ENCODE results near the gene CAPG.
"Not testable (repeated sequence)": the region's sequence is repeated elsewhere in the genome, so short reads cannot be mapped to it uniquely, and the experiment has no call there.

The CAPG gene, protein sequence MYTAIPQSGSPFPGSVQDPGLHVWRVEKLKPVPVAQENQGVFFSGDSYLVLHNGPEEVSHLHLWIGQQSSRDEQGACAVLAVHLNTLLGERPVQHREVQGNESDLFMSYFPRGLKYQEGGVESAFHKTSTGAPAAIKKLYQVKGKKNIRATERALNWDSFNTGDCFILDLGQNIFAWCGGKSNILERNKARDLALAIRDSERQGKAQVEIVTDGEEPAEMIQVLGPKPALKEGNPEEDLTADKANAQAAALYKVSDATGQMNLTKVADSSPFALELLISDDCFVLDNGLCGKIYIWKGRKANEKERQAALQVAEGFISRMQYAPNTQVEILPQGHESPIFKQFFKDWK

DNA sequence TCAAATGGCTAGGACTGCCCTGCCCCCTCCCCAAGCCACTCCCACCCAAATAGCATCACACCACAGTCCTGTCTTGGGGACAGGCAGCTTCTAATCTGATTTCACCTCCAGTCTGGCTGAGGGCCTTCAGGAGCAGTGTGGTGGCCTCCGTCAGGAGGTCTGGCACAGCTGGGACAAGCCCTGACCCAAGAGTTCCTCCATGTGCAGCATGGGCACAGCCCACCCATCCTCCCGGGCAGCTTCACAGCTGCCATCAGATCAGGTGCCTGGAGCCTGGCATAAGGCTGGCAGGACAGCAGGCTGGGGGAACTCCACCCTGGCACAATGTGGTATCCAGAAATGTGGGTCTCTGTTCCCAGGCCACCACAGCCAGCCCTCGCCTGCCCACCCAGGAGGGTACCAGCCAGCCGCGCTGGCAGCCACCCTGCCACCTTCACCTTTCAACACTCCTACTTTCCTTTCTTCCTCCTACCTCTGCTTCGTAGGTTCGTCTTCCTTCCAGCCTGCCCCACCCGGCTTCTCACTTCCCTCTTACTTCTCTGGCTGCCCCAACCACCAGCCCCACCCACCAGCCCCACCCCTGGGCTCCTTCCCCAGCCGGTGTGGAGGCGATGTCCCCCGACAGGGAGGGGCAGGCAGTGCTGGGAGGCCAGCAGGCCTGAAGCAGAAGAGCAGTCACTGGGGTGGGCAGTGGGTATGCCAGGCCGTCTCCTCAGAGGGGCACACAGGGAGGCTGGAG, at the start of gene CAPG:
Gene CAPG, minus strand, starts transcription at position 522 of the 739 bp plus-strand sequence. CDS start 8,221 bp downstream, outside the sequence.
- peak; percentile 13 to 36 for DNase-seq

DNA sequence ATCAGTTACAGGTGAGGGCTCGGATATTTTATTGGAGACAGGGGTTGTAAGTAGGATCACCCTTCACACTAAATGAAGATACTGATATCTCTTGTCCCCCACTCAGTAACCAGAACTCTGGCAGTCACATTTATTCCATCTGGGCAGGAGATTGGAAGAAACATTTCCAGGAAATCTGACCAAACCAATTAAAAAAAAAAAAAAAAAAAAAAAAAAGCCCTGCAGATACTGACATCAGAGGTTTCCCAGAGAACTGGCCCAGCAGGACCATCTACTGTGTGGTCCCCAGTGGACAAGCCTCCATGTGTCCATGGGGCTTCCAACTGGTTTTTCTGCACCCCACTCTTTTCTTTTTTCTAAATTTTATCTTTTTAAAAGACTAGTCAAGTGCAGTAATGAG, 49.6 kb upstream of the CAPG start:
- no peak for DNase-seq

DNA sequence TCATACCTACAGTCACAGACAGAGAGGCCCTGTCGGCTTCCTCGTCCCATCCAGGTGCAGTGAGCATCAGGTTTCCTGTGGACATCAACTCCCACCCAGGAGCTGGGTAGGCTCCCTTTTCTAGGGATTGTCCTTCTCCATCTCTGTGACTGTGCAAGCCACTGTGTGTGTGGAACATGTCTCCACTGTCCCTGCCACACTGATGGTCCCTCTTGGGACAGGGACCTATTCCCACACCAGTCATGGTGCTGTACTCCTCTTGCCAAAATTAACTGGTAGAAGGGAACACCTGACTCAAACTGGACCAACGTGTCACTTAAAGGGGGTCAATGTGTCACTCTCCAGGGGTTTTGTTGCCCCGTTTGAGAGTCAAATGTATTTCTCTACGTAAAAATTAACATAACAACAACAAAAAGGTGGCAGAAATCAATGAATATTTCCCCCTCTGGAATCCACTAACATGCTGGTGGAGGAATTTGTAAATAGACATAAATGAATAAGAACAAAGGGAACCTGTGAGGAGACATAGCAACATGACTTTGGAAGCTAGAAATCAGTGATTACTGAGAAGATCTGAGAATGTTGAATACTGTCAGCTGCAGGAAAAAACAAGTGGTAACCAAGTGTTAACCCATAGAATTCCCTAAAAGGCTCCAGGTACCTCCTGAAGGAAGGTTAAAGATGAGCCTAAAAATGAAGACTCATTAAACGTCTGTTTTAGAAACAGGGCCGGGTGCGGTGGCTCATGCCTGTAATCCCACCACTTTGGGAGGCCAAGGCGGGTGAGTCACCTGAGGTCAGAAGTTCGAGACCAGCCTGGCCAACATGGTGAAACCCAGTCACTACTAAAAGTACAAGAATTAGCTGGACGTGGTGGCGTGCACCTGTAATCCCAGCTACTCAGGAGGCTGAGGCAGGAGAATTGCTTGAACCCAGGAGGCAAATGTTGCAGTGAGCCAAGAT, 48.7 kb upstream of the CAPG start:
- no peak for DNase-seq

DNA sequence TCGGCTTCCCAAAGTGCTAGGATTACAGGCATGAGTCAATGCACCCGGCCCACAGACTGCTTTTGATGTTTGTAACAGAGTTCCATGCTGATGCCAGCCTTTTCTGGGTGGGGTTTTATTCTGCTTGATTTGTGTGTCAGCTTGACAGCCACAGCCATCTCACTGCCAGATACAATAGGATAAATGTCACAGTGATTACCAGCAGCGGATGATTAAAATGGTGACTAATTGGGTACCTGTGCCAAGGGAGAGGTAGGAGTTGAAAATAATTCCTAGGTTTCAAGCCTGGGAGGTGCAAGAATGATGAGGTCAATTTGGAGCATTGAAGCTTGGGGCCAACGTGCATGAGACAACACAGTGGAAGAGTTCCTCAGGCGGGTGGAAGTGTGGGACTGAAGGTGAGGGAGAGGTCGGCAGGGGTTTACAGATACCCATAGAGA, 47.7 kb upstream of the CAPG start:
- DNase-seq, result no peak

DNA sequence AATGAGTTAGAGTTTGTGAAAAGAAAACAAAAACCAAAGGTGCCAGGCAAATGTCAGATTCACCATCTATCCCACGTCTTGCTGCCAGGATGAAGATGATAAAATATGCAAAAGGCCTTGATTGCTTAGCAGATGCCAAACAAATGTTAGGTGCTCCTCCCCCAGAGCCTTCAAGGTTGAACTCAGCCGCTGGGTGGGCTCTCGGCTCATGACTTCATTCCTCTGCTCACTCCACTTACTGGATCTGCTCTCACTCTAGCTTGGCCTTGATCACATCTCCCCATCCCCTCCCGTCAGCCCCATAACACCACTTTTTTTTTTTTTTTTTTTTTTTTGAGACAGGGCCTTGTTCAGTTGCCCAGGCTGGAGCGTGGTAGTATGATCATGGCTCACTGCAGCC, 46.9 kb upstream of the CAPG start:
- DNase-seq, result no peak

DNA sequence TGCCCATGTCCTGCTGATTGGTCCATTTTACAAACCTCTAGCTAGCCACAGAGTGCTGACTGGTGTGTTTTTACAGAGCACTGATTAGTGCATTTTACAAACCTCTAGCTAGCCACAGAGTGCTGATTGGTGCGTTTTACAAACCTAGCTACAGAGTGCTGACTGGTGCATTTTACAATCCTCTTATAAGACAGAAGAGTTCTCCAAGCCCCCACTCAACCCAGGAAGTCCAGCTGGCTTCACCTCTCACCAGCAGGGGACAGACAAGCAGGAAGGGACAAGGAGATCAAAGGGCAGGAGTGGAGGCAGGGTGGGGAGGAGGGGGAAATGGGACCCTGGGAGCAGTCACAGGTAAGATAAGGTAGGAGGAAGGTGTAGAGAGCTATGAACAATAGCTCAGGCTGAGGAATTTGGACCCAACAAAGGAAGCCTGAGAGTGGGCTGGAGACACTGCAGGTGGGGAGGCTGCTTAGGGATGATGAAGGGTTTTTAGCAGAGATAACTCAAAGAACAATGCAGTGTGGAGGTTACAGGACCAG, 45.5 kb upstream of the CAPG start:
- DNase-seq, result no peak

DNA sequence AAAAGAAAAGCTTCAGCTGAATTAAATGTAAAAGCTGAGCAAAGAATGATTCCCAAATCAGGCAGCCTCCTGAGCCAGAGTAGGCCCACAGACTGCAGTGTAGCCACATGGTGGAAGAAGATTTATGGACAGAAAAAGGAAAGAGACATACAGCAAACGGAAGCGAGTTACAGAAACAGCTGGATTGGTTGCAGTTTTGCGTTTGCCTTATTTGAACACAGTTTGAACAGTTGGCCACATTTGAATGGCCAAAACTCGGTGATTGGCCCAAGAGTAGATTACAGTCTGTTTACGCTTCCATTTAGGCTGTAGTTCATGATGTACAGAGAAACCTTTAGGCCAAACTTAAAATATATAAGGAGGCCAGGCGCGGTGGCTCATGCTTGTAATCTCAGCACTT, 43.4 kb upstream of the CAPG start:
- no peak for DNase-seq

DNA sequence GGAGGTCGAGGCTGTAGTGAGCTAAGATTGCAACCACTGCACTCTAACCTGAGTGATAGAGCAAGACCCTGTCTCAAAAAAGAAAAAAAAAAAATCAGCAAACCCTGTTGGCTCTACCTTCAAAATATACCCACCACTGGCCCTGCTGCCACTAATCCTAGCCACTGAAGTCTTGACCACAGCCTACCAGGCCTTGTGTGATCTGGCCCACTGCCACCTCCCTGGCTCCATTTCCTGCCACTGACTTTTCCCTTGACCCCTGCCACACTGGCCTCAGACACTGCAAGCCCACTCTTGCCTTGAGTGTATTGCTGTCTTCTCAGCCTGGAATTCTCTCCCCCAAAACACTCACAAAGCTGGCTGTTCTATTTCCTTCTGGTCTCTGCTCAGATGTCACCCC, 42.1 kb upstream of the CAPG start:
- no peak for DNase-seq

DNA sequence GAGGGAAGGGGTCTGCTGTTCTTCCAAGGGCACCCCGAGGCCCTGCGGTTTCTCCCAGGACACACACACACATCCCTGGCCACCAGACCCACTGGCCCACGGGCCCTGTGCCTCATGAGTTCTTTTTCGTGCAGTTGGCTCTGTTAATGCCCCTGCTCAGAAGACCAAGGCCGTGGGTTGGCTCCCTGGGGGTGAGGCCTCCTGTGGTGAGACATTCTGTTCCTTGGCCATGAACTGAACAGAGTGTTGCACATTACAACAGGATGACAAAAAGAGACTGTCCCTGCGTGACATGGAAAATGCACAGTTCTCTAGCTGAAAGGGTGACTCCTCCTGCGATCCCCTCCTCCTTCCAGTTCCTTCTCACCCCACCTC, 39.0 kb upstream of the CAPG start:
- no peak for DNase-seq

DNA sequence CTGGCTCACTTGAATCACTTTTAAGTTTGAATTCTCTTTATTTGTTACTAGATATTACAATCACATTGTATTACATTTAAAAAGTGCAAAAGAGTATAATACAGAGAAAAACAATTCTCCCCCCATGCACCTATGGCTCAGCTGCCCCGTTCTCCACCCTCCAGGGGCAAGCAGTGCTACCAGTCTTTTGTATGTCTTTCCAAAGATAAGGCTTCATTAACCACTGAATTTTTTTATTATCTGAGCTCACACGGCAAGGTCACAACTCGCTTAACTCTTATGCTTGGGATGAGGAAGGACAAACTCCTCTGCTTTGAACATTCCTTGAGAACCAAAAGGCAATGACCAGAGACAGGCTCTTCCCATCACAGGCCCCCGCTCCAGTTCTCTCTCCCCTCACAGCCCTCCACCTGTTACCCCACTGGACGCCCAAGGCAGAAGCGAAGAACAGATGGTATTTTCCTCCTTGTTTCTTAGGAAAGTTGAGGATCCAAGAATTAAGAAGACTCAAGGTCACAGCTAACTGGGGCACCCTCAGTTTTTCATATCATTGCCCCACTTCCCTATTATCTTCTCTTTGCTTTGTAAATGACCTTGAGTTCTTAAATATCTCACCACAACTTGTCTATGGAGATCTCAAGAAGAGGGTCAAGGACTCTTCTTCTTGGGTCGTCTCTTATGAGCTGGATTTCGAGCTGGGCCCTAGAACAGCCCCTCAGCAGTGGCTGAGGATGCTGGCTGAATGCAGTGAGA, 38.5 kb upstream of the CAPG start:
- DNase-seq, result no peak

DNA sequence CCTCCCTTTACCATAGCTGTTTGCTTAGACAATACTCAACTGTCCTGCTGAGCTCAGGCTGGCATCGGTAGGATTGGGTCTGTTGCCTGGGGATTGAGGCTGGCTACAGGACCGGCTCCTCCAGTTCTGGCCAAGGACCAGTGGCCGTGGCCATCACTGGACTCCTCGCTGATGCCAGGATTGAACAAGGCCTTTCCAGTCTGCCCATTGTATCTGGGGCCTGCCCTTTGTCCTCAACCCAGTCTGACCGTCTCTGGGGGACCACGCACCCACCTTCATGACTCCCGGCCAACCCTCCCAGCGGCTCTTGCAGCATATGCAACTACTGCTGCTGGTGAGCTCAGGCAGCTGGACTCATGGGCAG, 37.0 kb upstream of the CAPG start:
- no peak for DNase-seq

DNA sequence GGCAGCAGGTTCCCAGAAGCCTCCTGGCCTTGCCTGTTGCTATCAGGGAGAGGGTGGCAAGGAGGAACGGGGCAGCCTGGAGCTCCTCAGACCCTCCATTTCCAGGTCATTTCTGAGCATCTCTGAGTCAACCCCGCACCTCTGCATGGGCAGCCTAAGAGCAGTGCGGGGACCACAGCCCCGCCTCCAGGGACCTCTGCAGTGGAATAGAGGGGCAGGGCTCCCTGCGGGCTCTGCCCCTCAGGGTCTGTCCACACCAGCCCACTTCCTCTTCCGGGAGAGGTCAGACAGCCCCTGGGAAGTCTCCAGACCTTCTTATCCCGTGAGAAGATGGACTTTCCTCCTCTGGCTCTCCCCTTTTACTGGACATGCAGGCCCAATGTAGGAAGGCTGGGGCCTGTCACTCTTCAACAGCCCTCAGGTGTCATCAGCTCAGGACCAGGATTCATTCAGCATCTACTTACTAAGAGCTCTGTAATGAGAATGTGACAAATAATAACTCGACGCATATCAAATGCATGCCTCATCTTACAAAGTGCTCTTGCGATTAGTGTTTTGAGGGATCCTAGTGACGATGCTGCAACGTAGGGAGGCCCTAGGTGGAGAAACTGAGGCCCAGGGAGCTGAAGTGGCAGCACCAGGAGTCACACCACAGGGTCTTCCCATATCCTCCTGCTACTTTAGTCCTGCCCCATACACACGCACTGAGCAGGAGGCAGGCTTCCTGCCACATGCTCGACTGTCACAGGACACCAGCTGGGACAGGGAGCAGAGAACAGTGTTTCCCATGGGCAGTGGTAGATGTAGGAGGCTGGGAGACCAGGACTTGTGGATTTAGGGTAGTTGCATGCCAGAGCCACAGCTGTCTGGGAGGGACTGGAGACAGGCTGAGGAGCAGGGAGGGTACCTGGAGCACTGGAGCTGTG, 36.4 kb upstream of the CAPG start:
- no peak for DNase-seq

DNA sequence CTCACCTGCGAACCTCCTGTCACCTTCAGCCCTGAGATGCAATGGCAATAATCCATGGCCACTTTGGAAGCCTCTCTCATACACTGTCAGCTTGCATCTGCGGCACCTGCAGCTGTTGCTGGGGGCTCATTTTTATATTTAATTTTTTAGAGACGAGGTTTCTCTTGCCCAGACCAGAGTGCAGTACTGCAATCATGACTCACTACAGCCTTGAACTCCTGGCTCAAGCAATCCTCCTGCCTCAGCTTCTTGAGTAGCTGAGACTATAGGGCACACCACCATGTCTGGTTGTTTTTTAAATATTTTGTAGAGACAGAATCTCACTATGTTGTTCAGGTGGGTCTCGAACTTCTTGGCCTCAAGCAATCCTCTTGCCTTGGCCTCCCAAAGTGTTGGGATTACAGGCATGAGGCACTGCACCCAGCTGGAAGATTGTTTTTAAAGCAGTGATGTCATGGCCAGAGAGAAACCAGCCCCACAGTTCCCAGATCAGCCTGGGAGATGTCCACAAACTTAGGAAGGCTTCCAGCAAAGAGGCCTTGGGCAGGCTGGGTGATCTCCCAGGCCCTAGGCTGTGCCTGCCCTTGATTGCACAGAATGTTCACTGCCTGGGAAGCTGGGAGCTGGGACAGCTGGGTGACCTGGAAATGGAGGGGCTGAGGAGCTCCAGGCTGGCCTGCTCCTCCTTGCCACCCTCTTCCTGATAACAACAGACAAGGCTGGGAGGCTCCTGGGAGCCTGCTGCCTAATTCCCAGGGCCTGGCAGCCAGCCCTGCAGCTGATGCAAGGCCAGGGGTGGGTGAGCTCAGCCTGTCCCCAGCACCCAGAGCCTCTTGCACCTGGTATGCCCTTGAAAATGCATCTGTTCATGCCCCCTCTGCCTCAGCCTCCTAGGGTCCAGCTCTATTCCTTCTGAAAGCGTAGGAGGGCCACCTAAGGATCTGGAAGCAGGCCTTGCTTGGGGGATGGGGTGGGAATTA, 35.4 kb upstream of the CAPG start:
- DNase-seq, result no peak

DNA sequence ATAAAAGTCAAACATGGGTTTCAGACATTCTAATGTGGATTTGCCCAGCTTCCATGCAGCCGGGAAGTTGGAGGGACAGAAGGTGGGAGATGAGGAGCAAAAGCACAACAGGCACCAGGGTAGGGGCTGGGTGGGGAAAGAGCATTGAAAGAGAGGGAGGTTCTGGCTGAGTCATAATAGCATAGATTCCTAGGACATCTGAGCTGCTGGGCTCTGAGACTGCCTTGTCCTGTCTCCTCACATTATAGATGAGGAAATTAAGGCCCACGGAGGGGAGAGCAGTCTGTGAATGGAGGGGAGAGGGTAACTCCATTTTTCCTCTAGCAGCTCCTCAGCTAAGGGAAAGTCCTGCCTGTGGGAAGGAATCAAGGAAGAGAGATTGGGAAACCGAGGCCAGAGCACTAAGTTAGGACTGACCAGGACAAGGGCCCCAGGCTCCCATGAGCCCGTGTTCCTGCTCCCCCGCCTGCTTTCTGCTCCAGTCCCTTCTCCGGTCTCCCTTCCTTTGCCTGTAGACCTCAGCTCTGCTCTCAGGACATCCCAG, 34.5 kb upstream of the CAPG start:
- DNase-seq, result no peak

DNA sequence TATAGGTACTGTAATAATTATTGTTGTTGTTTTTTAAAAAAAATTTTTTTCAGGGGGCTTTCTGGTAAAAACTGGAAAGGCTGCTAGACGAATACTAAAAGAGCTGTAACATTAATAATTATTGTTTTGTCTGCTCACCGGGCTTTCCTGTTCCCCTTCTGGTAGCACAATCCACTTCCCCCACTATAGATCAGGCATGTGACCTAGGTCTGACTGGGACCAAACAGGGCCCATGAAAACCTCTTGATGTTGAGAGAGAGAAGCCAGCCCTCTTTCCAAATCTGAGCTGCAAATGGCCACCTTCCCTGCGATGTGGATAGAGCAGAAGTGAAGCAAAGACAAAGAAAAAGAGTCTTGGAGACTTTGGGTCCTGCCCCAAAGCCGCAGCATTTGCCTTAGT, 31.7 kb upstream of the CAPG start:
- peak in 1 of 2 experiments; percentile 27 for DNase-seq

DNA sequence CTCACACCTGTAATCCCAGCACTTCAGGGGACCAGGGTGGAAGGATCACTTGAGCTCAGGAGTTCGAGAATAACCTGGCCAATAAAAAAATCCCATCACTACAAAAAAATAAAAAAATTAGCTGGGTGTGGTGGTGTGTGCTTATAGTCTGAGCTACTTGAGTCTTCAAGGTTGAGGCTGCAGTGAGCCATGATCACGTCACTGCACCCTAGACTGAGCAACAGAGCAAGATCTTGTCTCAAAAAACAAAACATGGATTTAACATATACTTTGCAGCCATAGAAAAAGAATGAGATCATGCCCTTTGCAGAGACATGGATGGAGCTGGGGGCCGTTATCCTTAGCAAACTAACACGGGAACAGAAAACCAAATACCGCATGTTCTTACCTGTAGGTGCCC, 30.6 kb upstream of the CAPG start:
- DNase-seq, result no peak

DNA sequence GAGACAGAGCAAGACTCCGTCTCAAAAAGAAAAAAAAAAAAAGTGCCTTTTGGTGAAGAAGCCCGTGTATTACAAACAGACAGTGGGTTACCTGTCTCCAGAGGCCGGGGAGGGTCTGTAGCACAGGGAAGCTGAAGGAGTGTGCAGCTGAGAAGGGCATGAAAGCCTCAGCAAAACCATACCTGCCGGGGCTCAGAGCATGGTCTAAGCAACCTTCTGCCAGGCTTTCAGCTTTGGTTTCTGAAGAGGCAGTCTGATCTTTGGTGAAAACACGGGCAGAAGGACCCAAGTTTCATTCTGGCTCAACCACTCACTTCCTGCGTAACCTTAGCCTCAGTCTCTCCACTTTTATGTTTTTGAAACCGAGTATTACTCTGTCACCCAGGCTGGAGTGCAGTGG, 29.8 kb upstream of the CAPG start:
- no peak for DNase-seq

DNA sequence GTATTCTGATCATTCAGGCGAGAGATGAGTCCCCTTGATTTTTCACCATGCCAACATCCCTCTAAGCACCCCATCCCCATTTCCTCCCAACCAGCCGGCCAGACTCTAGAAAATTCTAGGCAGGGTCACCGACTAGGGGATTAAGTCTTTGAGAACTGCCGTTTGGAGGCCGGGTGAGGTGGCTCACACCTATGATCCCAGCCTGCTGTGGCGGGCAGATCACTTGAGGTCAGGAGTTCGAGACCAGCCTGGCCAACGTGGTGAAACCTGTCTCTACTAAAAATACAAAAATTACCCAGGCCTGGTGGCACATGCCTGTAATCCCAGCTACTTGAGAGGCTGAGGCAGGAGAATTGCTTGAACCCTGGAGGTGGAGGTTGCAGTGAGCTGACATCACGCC, 29.4 kb upstream of the CAPG start:
- DNase-seq, result not testable (repeated sequence)

DNA sequence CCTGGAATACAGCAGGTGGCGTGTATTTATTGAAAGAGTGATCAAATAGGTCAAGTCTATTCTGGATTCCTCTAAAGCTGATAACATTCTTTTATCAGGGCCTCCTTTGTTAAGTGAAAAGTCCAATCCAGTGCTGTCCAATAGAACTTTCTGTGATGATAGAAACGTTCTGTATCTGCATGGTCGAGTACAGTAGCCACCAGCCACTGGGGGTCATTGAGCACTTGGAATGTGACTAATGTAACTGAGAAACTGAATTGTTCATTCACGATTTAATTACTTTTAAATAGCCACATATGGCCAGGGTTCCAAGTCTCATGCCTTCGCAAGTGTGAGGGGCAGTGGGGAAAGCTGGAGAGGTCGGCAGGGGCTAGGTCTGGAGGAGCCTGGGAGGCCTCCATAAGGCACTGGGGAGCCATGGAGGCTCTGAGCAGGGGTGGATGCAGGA, 28.9 kb upstream of the CAPG start:
- DNase-seq, result no peak
